ENCODE data around the gene METTL22.

DNA sequence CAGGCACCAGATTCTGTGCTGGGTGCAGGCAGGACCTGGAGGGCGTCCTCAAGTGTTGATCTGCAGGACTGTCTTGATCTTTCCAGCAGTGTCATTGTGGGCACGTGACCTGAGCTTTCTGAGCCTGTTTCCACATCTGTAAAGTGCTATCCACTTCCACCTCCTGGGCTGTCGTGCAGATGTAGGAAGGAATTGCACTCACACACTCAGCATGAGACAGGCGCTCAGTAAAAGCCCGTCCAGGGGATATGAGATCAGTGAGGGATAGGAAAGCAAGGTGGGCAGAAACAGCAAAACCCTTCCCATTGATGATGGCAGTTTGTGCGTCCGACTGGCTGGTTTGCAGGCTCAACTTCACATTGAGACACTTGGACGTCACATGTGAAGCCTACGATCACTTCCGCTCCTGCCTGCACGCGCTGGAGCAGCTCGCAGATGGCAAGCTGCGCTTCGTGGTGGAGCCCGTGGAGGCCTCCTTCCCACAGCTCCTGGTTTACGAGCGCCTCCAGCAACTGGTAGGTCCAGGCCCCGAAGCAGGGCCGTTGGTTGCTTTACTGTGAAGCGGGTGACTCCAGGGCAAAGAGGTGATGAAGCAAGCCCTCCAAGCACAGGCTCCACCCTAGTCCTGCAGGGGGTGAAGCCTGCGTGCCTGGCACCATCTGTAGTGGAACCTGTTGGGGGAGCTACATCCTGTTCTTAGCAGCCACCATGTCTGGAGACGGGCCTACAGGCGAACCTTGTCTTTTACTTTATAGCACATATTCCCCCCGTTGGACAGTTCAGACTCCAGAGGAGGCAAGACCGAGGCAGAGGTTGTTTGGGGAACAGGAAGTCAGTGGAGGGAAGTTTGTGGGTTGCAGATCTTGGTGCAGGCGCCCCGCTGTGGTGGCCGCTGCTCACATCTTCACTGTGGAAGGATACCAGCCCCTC is 23.0 kb downstream of the METTL22 start:
- TF ChIP-seq, protein P1, sequence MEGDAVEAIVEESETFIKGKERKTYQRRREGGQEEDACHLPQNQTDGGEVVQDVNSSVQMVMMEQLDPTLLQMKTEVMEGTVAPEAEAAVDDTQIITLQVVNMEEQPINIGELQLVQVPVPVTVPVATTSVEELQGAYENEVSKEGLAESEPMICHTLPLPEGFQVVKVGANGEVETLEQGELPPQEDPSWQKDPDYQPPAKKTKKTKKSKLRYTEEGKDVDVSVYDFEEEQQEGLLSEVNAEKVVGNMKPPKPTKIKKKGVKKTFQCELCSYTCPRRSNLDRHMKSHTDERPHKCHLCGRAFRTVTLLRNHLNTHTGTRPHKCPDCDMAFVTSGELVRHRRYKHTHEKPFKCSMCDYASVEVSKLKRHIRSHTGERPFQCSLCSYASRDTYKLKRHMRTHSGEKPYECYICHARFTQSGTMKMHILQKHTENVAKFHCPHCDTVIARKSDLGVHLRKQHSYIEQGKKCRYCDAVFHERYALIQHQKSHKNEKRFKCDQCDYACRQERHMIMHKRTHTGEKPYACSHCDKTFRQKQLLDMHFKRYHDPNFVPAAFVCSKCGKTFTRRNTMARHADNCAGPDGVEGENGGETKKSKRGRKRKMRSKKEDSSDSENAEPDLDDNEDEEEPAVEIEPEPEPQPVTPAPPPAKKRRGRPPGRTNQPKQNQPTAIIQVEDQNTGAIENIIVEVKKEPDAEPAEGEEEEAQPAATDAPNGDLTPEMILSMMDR (IDR thresholded peaks at IDR 0.05; ENCODE audit: insufficient read depth, low read length, poor library complexity, severe bottlenecking): no peak
- TF ChIP-seq EZH2phosphoT487 (conservative IDR thresholded peaks at IDR 0.05; ENCODE audit: low read length): no peak
